GDM1 (cell line): Measurements from ENCODE around the gene CRADD.
"Not testable (repeated sequence)": the region's sequence is repeated elsewhere in the genome, so short reads cannot be mapped to it uniquely, and the experiment has no call there.

Experiments
- DNase-seq: peaks from one replicate; lab custom pipeline; 2025; lab: John Stamatoyannopoulos, UW

CRADD gene

DNA sequence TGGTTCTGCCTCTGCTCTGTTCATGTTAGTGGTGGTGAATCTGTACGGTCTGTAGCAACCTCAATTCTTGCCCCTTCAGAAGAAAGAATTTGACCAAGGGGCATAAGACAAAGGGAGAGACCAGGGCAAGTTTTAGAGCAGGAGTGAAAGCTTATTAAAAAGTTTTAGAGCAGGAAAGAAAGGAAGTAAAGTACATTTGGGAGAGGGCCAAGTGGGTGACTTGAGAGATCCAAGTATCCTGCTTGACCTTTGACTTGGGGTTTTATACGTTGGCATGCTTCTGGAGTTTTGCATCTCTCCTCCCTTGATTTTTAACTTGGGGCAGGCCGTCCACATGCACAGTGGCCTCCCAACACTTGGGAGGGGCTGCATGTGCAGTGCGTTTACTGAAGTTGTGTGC lies 225.0 kb downstream of the CRADD start:
- DNase-seq = no peak

DNA sequence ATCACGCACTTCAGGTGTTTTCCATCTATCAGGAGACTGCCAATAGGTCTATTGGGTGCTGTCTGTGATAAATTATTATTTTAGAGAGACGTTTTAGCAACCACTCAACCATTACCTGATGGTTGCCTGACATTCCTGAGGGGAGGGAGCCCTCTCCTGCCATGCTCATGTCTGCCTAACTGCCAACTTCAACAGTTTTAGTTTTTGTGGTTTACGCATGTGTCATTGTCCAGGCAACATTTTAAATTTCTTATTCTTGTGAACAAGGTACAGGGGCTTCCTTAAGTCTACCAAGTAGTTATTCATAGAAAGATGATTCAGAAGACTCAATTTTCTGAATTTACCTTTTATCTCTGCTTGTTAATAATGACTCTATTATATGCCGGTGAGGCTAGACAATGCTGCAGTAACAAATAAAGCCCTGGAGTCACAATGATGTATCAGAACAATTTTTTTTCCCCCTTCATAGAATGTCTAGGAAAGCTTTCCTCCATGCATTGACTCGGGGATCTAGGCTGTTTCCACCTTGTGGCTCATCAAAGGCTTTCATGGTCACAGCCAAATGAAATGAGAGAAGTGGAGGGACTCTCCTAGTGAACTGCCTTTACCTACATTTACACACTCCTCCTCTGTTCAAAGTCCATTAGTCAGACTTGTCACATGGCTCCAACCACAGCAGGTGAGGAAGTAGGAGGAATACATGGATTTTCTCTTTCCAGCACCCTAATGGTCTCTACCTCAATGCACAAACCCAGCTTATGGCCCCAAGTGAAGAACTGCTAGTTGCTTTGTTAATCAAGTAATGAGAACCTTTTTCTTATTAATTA lies 225.8 kb downstream of the CRADD start:
- DNase-seq = no peak

GRCh38 chr12:93904124-93904523 lies 226.9 kb downstream of the CRADD start:
- no peak for DNase-seq

DNA sequence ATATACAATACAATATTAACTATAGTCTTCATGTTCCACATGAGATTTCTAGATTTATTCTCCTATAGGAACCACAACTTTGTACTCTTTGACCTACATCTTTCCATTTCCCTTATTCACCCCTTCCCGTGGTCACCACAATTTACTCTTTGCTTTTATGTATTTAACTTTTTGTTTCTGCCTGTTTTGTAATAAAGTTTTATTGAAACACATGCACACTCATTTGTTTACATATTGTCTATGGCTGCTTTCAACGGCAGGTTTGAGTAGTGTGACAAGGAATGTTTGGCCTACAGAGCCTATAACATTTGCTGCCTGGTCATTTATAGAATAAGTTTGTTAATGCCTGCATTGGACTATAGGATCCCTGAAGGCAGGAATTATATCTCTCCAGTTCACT lies 231.1 kb downstream of the CRADD start:
- no peak for DNase-seq

- DNase-seq = no peak
Observed at GRCh38 chr12:93908846-93909567, 231.8 kb downstream of the CRADD start.

GRCh38 chr12:93911396-93911795 lies 234.2 kb downstream of the CRADD start:
- no peak for DNase-seq

- DNase-seq = no peak
Observed at GRCh38 chr12:93912086-93912733, 235.0 kb downstream of the CRADD start.

GRCh38 chr12:93913845-93914244 lies 236.7 kb downstream of the CRADD start:
- no peak for DNase-seq

- no peak for DNase-seq
Observed at GRCh38 chr12:93914281-93914680, 237.1 kb downstream of the CRADD start.

- no peak for DNase-seq
Observed at GRCh38 chr12:93915411-93915810, 238.2 kb downstream of the CRADD start.

DNA sequence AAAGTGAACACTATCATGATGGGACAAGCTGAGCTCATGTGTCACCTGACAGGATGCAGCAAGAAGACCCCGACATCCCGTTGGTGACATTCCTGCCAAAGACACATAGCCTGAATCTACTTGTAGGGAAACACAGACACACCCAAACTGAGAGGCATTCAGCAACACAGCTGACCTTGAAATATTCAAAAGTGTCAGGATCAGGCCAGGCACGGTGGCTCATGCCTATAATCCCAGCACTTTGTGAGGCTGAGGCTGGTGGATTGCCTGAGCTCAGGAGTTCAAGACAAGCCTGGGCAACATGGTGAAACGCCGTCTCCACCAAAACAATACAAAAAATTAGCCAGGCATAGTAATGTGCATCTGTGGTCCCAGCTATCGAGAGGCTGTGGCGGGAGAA lies 239.2 kb downstream of the CRADD start:
- DNase-seq = no peak

- no peak for DNase-seq
Observed at GRCh38 chr12:93918262-93918661, 241.1 kb downstream of the CRADD start.

GRCh38 chr12:93918900-93919299 lies 241.7 kb downstream of the CRADD start:
- DNase-seq = no peak

DNA sequence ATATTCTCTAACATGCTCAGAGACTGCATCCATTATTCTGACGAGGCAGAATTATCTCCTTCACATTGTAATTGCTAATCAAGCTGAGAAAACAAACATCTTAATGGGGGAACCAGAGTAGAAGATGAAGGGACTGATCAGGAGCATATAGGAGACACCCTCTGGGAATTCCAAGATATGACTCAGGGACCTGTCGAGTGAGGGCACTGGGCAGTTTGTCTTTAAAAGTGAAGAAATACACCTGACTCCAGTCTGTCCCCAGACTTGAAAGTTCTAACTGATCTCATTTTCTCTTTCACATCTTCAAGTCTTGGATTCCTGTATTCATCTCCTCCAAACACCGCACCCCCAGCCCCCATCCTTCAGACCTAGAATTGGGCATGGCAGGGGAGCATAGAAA lies 244.3 kb downstream of the CRADD start:
- DNase-seq = no peak

- DNase-seq = no peak
Observed at GRCh38 chr12:93922583-93923006, 245.4 kb downstream of the CRADD start.

DNA sequence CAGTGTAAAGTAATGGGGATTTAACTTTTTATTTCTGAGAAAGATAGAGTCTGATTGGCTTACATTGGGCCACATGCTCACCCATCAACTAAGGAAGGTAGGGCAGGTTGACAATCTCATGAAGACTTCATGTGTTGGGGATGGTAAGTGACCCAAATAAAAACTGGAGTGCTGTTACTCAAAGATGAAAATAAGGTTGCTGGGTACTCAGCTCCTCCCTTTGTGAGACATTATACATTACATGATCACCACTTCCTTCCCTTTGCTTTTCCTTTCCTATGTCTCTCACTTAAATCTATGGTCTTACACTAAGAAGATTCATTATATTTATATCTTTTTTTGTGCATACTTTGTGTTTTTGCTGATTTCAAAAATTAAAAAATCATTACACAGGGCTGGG lies 247.2 kb downstream of the CRADD start:
- DNase-seq = no peak

GRCh38 chr12:93925585-93926205 lies 248.5 kb downstream of the CRADD start:
- DNase-seq = no peak

GRCh38 chr12:93926237-93926636 lies 249.1 kb downstream of the CRADD start:
- no peak for DNase-seq

DNA sequence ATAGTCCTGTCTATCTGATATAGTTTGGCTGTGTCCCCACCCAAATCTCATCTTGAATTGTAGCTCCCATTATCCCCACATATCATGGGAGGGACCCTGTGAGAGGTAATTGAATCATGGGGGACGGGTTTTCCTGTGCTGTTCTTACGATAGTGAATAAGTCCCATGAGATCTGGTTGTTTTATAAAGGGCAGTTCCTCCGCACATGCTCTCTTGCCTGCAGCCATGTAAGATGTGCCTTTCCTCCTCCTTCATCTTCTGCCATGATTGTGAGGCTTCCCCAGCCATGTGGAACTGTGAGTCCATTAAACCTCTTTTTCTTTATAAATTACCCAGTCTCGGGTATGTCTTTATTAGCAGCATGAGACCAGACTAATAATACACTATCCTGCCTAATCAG lies 251.9 kb downstream of the CRADD start:
- DNase-seq = not testable (repeated sequence)

DNA sequence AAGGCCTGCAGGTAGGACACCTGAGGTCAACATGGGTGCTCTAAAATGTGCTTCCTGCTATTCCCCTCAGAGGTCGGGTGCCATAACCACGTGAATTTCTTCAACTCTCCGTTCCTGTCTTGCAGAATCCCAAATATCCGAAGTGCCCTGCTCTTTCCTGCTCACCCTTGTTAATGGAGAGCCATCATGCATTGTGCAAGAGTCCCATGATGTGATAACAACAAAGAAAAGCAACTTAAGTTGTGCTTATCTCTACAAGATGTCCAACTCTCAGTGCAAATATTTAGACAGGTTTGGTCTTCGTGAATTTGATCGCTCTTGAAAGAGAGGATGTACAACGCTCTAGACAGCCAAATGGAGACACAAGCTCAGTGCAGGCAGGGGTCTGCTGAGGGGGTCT lies 260.6 kb downstream of the CRADD start:
- DNase-seq = no peak

GRCh38 chr12:93938317-93938716 lies 261.1 kb downstream of the CRADD start:
- DNase-seq = no peak

GRCh38 chr12:93938931-93939330 lies 261.8 kb downstream of the CRADD start:
- no peak for DNase-seq
